Posterior vena cava (tissue), 2 donors: ENCODE data around the gene ZC3H10. TPM values are rescaled to one million over a fixed set of nuclear protein-coding genes. Genes with fewer than 3 reads are reported as not detected.

ENCODE experiments used
- DNase-seq: peaks from one replicate; pipeline ENCODE4 v3.0.0-alpha.2; 2020; ENCODE audit warnings: low spot score
- intact Hi-C, 2 donors: fragments of 100-400 bp; cut with DNase I; formaldehyde crosslinking; loops; one replicate each; pipeline versions ENCODE4 v1.14.1 to v1.14.2; 2022 to 2023
- total RNA-seq, 2 donors: library from RNA; stranded (reverse); fragmentation: NEBNext Ultra II Directional; extraction: Animal tissue kit (Norgen Biotek cat#: 25700); gene quantifications; one replicate each; pipeline ENCODE4 v1.2.1, GENCODE V29; 2021
- donor health status: DM: yes; HTN: yes; CAD: no.
- donor health status: DM: yes; HTN: yes; CAD: no.

ZC3H10 gene
- total RNA-seq, 2 donors from 2014 or later, result 7.9 to 8.0 TPM

DNA sequence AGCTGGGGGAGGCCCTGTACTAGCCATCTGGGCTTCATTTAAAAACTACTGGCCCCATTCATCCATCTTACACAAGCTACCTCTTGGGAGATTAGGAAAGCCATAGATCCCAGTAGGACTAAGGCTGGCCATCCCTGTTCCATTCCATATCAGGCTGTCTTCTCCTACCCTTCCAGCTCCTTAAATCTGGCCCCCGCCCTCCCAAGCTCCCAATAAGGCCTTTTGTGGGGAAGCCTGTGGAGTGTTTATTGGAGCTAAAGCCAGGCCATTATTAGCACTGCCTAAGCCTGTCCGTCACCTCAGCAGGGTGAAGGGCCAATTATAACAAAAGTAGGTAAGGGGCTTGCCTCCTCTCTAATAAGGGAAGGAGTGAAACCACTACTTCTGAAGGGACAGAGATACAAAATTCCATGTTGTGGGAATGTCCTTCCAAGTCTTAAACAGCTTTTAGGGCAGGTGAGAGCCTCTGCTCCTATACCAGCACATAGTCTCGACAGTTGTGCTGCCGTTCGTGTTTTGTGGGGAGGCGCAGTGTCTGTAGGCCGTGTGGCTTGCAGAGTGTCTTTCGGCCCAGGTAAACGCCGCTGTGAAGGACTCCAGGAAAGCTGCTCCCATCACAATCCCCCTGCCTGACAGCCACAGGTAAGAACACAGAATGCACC is 43.8 kb downstream of the ZC3H10 start:
- intact Hi-C loops, result loop anchor here in 1 of 2 donors (1.0 kb wide), 1 partner anchor 17 kb away; no protein-coding TSS in a partner anchor
- no peak for DNase-seq

DNA sequence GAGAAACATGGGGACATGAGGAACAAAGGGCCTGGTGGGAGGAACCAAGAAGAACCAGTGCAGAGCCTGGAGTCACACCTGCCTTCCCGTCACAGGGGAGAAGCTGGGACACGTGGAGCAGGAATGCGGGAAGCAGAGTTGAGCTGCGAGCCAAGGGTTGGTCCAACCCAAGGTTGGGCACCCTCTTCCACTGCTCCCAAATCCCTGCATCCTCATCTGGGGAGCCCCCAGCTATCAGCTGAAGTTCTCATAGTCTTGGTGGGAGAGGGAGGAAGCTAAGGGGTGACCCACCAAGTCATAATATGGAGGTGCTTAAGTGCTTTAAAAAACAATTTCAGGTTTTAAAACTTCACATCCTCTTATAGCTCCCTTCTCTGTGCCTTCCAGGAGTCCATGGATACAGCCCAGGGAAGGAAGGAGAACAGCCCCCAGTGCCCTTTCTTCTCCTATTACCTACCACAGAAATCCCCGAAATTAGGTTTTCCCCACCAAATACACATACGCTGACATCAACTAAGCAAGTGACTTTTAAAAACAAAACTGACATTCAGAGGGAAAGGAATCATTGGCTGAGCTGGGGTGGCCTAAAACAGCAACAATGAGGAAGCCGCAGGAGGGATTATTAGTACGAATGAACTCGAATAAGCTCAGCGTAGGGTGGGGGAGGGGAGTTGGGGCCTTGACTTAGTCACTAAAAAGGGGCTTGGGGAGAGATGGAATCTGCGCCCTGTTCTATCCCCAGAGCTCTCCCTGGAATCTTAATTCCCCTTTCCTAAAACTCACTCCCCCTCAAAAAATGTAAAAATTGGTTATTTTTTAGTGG is 44.6 kb downstream of the ZC3H10 start:
- intact Hi-C loops, result loop anchor here in 1 of 2 donors (1.0 kb wide), 1 partner anchor 17 kb away; no protein-coding TSS in a partner anchor
- no peak for DNase-seq

DNA sequence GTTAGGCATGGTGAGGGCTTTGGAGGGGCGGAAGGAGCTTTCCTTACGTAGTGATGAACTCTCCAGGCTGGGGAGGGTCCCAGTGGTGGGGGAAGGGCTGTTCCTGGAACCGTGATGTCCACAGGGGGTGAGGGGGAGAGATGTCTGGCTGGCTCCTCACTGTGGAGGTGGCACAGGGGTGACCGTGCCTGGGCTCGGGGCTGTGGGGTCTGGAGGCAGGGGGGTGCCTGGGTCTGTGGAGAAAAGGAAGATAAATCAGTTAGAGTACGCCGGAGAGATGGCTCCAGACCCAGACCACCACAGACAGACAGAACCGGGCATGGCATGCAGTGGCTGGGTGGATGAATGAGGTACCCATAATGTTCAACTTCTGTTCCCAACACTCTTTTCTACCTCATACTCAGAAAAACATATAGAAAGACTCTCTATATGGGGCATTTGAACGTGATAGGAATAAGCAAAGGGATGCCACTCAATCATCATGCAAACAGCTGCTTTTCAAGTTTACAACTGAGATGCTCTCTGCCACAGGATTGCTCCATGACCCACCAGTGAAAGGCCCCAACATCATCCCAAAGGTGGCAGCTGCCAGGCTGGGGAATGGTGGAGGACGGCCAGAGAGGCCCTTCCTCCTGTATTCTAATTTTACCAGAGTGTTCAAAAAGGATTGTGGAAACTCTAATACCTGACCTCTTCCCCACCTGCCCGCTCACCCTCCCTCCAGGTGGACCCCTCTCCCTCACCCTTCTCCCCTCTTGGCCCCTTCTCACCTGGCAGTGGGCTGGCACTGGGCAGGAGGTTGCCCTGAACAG is 45.7 kb downstream of the ZC3H10 start:
- no peak for DNase-seq
- intact Hi-C loops, result no loop called here

DNA sequence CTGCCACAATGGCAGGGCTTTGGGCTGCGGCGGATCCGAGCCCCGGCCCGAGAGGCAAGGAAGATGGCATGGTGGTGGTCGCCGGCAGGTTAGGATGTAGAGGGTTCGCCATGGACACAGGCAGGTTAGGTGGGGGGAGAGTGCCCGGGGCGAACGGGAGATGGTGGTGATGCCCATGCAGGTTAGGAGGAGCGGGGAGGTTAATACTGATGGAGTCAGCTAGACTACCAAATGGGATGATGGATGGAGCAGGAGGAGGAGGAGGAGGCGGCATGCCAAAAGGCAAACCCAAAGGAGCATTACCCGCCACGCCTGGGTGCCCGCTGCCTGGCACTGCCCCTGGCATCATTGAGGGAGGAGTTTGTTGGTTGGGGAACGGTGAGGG is 46.3 kb downstream of the ZC3H10 start:
- no peak for DNase-seq
- intact Hi-C loops, result no loop called here

DNA sequence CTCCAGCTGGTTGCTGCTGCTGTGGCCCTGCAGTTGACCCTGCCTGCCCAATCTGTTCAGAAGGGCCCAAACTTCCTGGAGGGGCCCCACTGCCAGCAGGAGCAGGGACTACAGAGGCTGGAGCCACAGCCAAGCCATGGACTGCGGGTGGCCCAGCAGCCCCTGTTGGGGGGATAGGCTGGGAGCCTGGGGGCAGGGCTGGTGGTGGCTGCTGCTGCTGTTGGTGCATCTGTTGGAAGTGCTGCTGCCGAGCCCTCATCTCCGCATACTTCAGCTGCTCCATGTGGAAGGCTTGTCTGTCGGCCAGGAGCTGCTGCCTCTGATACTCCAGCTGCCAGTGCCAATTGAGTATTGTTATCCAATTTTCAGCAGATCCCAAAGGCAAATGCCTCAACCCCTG is 47.3 kb downstream of the ZC3H10 start:
- intact Hi-C loops, result no loop called here
- no peak for DNase-seq

DNA sequence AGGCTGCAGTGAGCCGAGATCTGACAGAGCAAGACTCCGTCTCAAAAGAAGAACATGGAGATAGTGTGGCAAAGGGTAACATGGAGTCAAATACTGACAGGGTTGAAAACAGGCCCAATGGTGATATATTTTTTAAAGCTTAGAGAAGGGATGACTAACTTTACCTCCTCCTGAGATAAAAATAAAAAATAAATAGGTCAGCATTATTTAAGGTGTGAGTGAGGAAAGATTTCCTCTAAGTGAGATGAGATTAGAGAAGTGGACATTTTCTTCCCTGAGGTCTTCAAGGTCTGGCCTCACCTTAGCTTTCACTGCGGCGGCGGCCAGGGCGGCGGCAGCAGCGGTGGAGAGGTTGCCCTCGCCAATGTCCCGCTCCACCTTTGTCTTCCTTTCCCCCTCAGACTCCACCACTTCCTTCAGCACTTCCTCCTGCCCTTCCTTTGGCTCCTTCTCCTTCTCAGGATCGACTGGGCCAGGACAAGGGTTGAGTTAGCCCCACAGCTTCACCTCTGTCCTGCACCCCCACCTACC is 51.2 kb downstream of the ZC3H10 start:
- no peak for DNase-seq
- intact Hi-C loops, result no loop called here

DNA sequence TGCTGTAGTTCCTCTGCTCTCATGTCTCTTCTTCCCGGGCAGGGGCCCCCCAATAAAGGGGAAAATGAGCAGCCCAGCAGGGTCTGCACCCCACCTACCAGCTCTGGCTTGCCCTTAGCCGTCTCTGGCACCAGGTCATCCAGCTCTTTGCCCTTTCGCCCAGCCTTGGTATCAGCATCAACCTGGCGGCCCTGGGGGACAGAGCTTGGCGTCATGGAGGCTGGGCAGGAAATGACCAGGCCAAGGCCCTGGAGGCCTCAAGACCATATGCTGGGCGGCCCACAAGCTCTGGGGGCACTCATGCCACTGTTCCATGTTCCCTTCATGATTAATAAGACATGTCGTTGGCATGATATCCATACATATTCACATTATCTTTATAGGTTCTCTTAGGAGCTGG is 54.8 kb downstream of the ZC3H10 start:
- no peak for DNase-seq
- intact Hi-C loops, result no loop called here

Other genes starting within 250 kb of the ZC3H10 start
- gene PYM1, start 190.4 kb upstream of the ZC3H10 start, total RNA-seq, result 10 to 100 TPM; 18.6 to 19.6 TPM
- gene DGKA, start 187.1 kb upstream of the ZC3H10 start, total RNA-seq, result 10 to 100 TPM; 35.4 to 38.0 TPM
- 10 to 100 TPM in 1 of 2 donors, 1 to 10 TPM in 1; 5.0 to 26.1 TPM for gene PMEL, start 152.2 kb upstream of the ZC3H10 start, total RNA-seq
- gene CDK2, start 151.4 kb upstream of the ZC3H10 start, total RNA-seq, result 10 to 100 TPM; 17.7 to 22.8 TPM
- gene RAB5B, start 144.2 kb upstream of the ZC3H10 start, total RNA-seq, result 100 to 1,000 TPM; 108 to 109 TPM
- gene SUOX, start 121.0 kb upstream of the ZC3H10 start, total RNA-seq, result 10 to 100 TPM; 15.0 to 15.9 TPM
- 1 to 10 TPM; 5.6 to 8.6 TPM for gene IKZF4, start 97.2 kb upstream of the ZC3H10 start, total RNA-seq
- gene RPS26, start 76.3 kb upstream of the ZC3H10 start, total RNA-seq, result 10 to 100 TPM; 33.2 to 45.2 TPM
- 1 to 10 TPM in 1 of 2 donors, under 1 TPM in 1; 0.71 to 1.4 TPM for gene ERBB3, start 38.1 kb upstream of the ZC3H10 start, total RNA-seq
- 10 to 100 TPM; 59.3 to 71.7 TPM for gene PA2G4, start 13.7 kb upstream of the ZC3H10 start, total RNA-seq
- 1,000 to 10,000 TPM; 2,364 to 2,753 TPM for gene RPL41, start 1.6 kb upstream of the ZC3H10 start, total RNA-seq
- 100 to 1,000 TPM; 113 to 120 TPM for gene ESYT1, start 10.0 kb downstream of the ZC3H10 start, total RNA-seq
- gene MYL6B, start 34.3 kb downstream of the ZC3H10 start, total RNA-seq, result 10 to 100 TPM; 32.9 to 35.7 TPM
- 1,000 to 10,000 TPM; 3,219 to 3,986 TPM for gene MYL6, start 40.1 kb downstream of the ZC3H10 start, total RNA-seq
- 10 to 100 TPM; 81.0 to 93.9 TPM for gene SMARCC2, start 71.2 kb downstream of the ZC3H10 start, total RNA-seq
- 10 to 100 TPM; 40.1 to 44.2 TPM for gene RNF41, start 103.7 kb downstream of the ZC3H10 start, total RNA-seq
- gene NABP2, start 106.1 kb downstream of the ZC3H10 start, total RNA-seq, result 10 to 100 TPM; 19.9 to 23.1 TPM
- gene SLC39A5, start 111.8 kb downstream of the ZC3H10 start, total RNA-seq, result not detected
- gene ANKRD52, start 140.1 kb downstream of the ZC3H10 start, total RNA-seq, result 10 to 100 TPM; 24.6 to 34.5 TPM
- 10 to 100 TPM in 1 of 2 donors, 1 to 10 TPM in 1; 9.6 to 10.1 TPM for gene COQ10A, start 148.7 kb downstream of the ZC3H10 start, total RNA-seq
- 100 to 1,000 TPM; 109 to 115 TPM for gene CS, start 182.1 kb downstream of the ZC3H10 start, total RNA-seq
- gene CNPY2, start 197.7 kb downstream of the ZC3H10 start, total RNA-seq, result 10 to 100 TPM; 62.1 to 79.3 TPM
- gene PAN2, start 215.7 kb downstream of the ZC3H10 start, total RNA-seq, result 10 to 100 TPM; 29.4 to 40.7 TPM
- gene IL23A, start 220.6 kb downstream of the ZC3H10 start, total RNA-seq, result not detected
- 100 to 1,000 TPM; 108 to 113 TPM for gene STAT2, start 241.8 kb downstream of the ZC3H10 start, total RNA-seq
- not detected for gene APOF, start 244.6 kb downstream of the ZC3H10 start, total RNA-seq